ENCODE data around the gene FOXI3. TPM values are rescaled to one million over a fixed set of nuclear protein-coding genes. Genes with fewer than 3 reads are reported as not detected.

The FOXI3 gene
- total RNA-seq, 3 donors from 2014 or later (not counting 1 experiment from before 2014, with no cell fraction given) = not detected

DNA sequence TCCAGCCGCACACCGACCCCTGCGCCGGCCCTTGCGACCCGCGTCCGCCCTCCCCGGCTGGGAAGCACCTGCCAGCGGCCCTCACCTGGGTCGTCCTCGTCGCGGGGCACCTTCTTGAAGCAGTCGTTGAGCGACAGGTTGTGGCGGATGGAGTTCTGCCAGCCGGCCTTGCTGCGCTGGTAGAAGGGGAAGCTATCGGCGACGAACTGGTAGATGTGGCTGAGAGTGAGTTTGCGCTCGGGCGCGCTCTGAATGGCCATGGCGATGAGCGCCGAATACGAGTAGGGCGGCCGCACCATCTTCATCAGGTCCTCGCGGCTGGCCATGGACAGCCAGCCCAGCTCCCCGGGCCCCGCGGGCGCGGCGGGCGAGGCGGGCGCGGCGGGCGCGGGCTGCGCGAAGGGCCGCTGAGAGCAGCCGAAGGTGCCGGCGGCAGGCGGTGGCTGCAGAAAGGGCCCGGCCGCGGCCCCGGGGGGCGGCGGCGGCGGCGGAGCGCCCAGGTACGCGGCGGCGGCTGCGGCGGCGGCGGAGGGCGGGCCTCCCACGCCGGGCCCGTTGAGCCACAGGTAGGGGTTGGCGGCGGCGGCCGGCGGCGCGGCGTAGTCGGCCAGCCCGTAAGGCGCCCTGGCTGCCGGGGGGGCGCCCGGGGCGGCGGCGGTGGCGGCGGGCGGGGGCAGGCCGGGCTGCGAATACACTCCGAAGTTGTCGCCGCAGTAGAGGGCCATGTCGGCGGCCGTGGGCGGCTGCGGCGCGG lies 505 bp downstream of the FOXI3 start:
- ATAC-seq = peak in 2 of 3 donors; percentile 21 to 54
- Mint-ChIP-seq H3K27me3 (ENCODE audit: low read depth in 2 of 2) (peaks cover 42 to 43% of the 10 kb centered on the region in 2 donors), H3K27ac (no peak overlapping the region), H3K4me3 (peak overlapping the region; percentile 74), H3K36me3 (no peaks in the 10 kb centered on the region), H3K9me3 (no peaks in the 10 kb centered on the region), H3K4me1 (peaks cover 5 to 10% of the 10 kb centered on the region in 2 donors)
- TF ChIP-seq CTCF (IDR thresholded peaks at IDR 0.05) = no peak
- peaks cover 9% of the 10 kb centered on the region for H3K4me1 ChIP-seq (ENCODE audit: control insufficient read depth, insufficient read depth, low read length)
- DNase-seq = peak in 1 of 2 donors; percentile 25
- H3K36me3 ChIP-seq (ENCODE audit: control insufficient read depth, insufficient read depth, low read length) = no peaks in the 10 kb centered on the region
- WGBS (ENCODE audit: insufficient coverage) = under 1% methylated on average over 108 of the region's 108 CpGs
- no peak overlapping the region for H3K4me3 ChIP-seq (ENCODE audit: low read length)
- no peak overlapping the region for H3K27ac ChIP-seq (ENCODE audit: low read length)
- peaks cover 23% of the 10 kb centered on the region for H3K27me3 ChIP-seq (ENCODE audit: control insufficient read depth, insufficient read depth, low read length)
- intact Hi-C loops (cut with micrococcal nuclease) = no loop called here
- H3K9me3 ChIP-seq (ENCODE audit: control insufficient read depth, insufficient read depth, low read length) = no peaks in the 10 kb centered on the region

GRCh38 chr2:88450925-88451810 lies 1.3 kb downstream of the FOXI3 start:
- no peaks in the 10 kb centered on the region for H3K36me3 Mint-ChIP-seq
- no peak for TF ChIP-seq CTCF (IDR thresholded peaks at IDR 0.05)
- no peak overlapping the region for H3K27ac Mint-ChIP-seq
- peaks cover 9% of the 10 kb centered on the region for H3K4me1 ChIP-seq (ENCODE audit: control insufficient read depth, insufficient read depth, low read length)
- peaks cover 5 to 10% of the 10 kb centered on the region in 2 donors for H3K4me1 Mint-ChIP-seq
- H3K27ac ChIP-seq (ENCODE audit: low read length) = no peak overlapping the region
- no peaks in the 10 kb centered on the region for H3K9me3 Mint-ChIP-seq
- peaks cover 39 to 45% of the 10 kb centered on the region in 2 donors for H3K27me3 Mint-ChIP-seq (ENCODE audit: low read depth in 2 of 2)
- intact Hi-C loops (cut with micrococcal nuclease) = no loop called here
- no peak overlapping the region for H3K4me3 ChIP-seq (ENCODE audit: low read length)
- ATAC-seq = no peak
- WGBS (ENCODE audit: insufficient coverage) = 15% methylated on average over 18 of the region's 18 CpGs
- no peaks in the 10 kb centered on the region for H3K9me3 ChIP-seq (ENCODE audit: control insufficient read depth, insufficient read depth, low read length)
- no peaks in the 10 kb centered on the region for H3K36me3 ChIP-seq (ENCODE audit: control insufficient read depth, insufficient read depth, low read length)
- H3K4me3 Mint-ChIP-seq = peak overlapping the region; percentile 74
- H3K27me3 ChIP-seq (ENCODE audit: control insufficient read depth, insufficient read depth, low read length) = peaks cover 23% of the 10 kb centered on the region
- DNase-seq = peak in 1 of 2 donors; percentile 2

GRCh38 chr2:88450186-88450585 lies 2.3 kb downstream of the FOXI3 start:
- peaks cover 9% of the 10 kb centered on the region for H3K4me1 ChIP-seq (ENCODE audit: control insufficient read depth, insufficient read depth, low read length)
- Mint-ChIP-seq H3K27ac (no peak overlapping the region), H3K9me3 (no peaks in the 10 kb centered on the region), H3K4me3 (no peak overlapping the region), H3K4me1 (peaks cover 5 to 10% of the 10 kb centered on the region in 2 donors), H3K27me3 (ENCODE audit: low read depth in 2 of 2) (peaks cover 36 to 45% of the 10 kb centered on the region in 2 donors), H3K36me3 (no peaks in the 10 kb centered on the region)
- 85% methylated on average over 6 of the region's 10 CpGs for WGBS (ENCODE audit: insufficient coverage)
- ATAC-seq = no peak
- H3K4me3 ChIP-seq (ENCODE audit: low read length) = no peak overlapping the region
- intact Hi-C loops (cut with micrococcal nuclease) = no loop called here
- no peak overlapping the region for H3K27ac ChIP-seq (ENCODE audit: low read length)
- TF ChIP-seq CTCF (IDR thresholded peaks at IDR 0.05) = no peak
- peaks cover 23% of the 10 kb centered on the region for H3K27me3 ChIP-seq (ENCODE audit: control insufficient read depth, insufficient read depth, low read length)
- H3K36me3 ChIP-seq (ENCODE audit: control insufficient read depth, insufficient read depth, low read length) = no peaks in the 10 kb centered on the region
- DNase-seq = no peak
- H3K9me3 ChIP-seq (ENCODE audit: control insufficient read depth, insufficient read depth, low read length) = no peaks in the 10 kb centered on the region
